SK-N-SH (cell line): ENCODE results near the gene SCD5. TPM values are rescaled to one million over a fixed set of nuclear protein-coding genes. Genes with fewer than 3 reads are reported as not detected.
A peak's percentile ranks its signal among the peaks of the same experiment; 100 is the strongest.

Source experiments
- CTCF ChIA-PET: fragments of 300-600, 350-600 bp; formaldehyde crosslinking; extraction: SDS; loops from one replicate; lab custom pipeline; 2021; lab: Yijun Ruan, JAX
- POLR2A ChIA-PET: fragments of 350-600 bp; sonication (Branson Sonifier 250); formaldehyde crosslinking; extraction: SDS; loops from one replicate; lab custom pipeline; 2020; ENCODE audit warnings: antibody characterized with exemption, inconsistent platforms; lab: Yijun Ruan, JAX
- DNase-seq: peaks from one replicate; pipeline ENCODE4 v3.0.0; 2012
- H2AFZ ChIP-seq: fragments of 200-600 bp; sonication (generic); 2 replicates; pipeline ENCODE4 v1.8.1; 2016; ENCODE audit warnings: antibody characterized with exemption, mild to moderate bottlenecking, low read depth
- H3F3A ChIP-seq: fragments of 200-600 bp; sonication (generic); replicated peaks from 2 replicates; pipeline ENCODE3; 2016; ENCODE audit warnings: antibody characterized with exemption, mild to moderate bottlenecking; ENCODE audit not compliant: insufficient read depth
- H3K27ac ChIP-seq, 2 experiments: fragments of 200-500 bp in 1 of 2; fragments of 200-600 bp in 1 of 2; sonication (Bioruptor generic) in 1 of 2; sonication (generic), shearing (Covaris generic) in 1 of 2; 2 replicates each; pipeline versions ENCODE4 v1.5.1 to v1.6.1; 2014 to 2016; ENCODE audit warnings: low read depth in 2 of 2, inconsistent platforms in 1 of 2, low read length in 1 of 2, mild to moderate bottlenecking in 1 of 2, mixed read lengths in 1 of 2
- H3K27me3 ChIP-seq: fragments of 200-600 bp; sonication (generic), shearing (Covaris generic); 2 replicates; pipeline ENCODE4 v1.6.1; 2016; ENCODE audit warnings: mixed run types; ENCODE audit not compliant: insufficient read depth
- H3K36me3 ChIP-seq, 2 experiments: fragments of 200-500 bp in 1 of 2; fragments of 200-600 bp in 1 of 2; sonication (Bioruptor generic) in 1 of 2; sonication (generic) in 1 of 2; replicated peaks in 1 of 2; 2 replicates each; pipeline versions ENCODE3 to v1.5.1; 2014 to 2016; ENCODE audit warnings: low read length in 1 of 2, mild to moderate bottlenecking in 1 of 2; ENCODE audit not compliant: insufficient read depth in 2 of 2, control insufficient read depth in 1 of 2
- H3K4me1 ChIP-seq, 2 experiments: fragments of 200-500 bp in 1 of 2; fragments of 200-600 bp in 1 of 2; sonication (Bioruptor generic) in 1 of 2; sonication (generic), shearing (Covaris generic) in 1 of 2; 2 replicates each; pipeline versions ENCODE4 v1.5.1 to v1.6.1; 2014 to 2016; ENCODE audit warnings: low read depth in 1 of 2, low read length in 1 of 2, mixed run types in 1 of 2; ENCODE audit not compliant: insufficient read depth in 2 of 2, control insufficient read depth in 1 of 2
- H3K4me2 ChIP-seq: fragments of 200-600 bp; sonication (generic), shearing (Covaris generic); 2 replicates; pipeline ENCODE4 v1.6.1; 2017; ENCODE audit warnings: mixed run types
- H3K4me3 ChIP-seq, 2 experiments: fragments of 200-500 bp in 1 of 2; fragments of 200-600 bp in 1 of 2; sonication (Bioruptor generic) in 1 of 2; sonication (generic), shearing (Covaris generic) in 1 of 2; 2 replicates each; pipeline versions ENCODE4 v1.5.1 to v1.8.1; 2014 to 2016; ENCODE audit warnings: low read depth in 2 of 2, inconsistent platforms in 1 of 2, low read length in 1 of 2, mild to moderate bottlenecking in 1 of 2, mixed read lengths in 1 of 2, moderate library complexity in 1 of 2
- H3K79me2 ChIP-seq: fragments of 200-600 bp; sonication (generic); 2 replicates; pipeline ENCODE4 v1.8.1; 2017; ENCODE audit warnings: mild to moderate bottlenecking; ENCODE audit not compliant: insufficient read depth
- H3K9ac ChIP-seq: fragments of 200-600 bp; sonication (generic); 2 replicates; pipeline ENCODE4 v1.6.1; 2017; ENCODE audit warnings: mixed run types
- H3K9me2 ChIP-seq: fragments of 200-600 bp; sonication (generic); 2 replicates; pipeline ENCODE4 v1.6.1; 2017; ENCODE audit warnings: mixed run types
- H3K9me3 ChIP-seq: fragments of 200-600 bp; sonication (generic); 2 replicates; pipeline ENCODE4 v1.6.1; 2017; ENCODE audit warnings: mixed run types, mild to moderate bottlenecking, moderate library complexity
- H4K20me1 ChIP-seq: fragments of 200-600 bp; sonication (generic); 2 replicates; pipeline ENCODE4 v1.6.1; 2017; ENCODE audit warnings: mild to moderate bottlenecking, mixed run types; ENCODE audit not compliant: insufficient read depth
- EZH2phosphoT487 ChIP-seq: fragments of 200-600 bp; sonication (generic); IDR thresholded peaks from 2 replicates; pipeline ENCODE4 v1.6.1; 2017; ENCODE audit warnings: low read depth, mixed run types, mild to moderate bottlenecking, antibody characterized with exemption, moderate library complexity, borderline replicate concordance
- FOSL2 ChIP-seq: IDR thresholded peaks from 2 replicates; pipeline ENCODE4 v1.4.0; 2012; ENCODE audit warnings: low read depth, mild to moderate bottlenecking, moderate library complexity, borderline replicate concordance
- FOXJ3 ChIP-seq: sonication (generic); formaldehyde crosslinking; IDR thresholded peaks from 2 replicates; pipeline ENCODE4 v1.5.1; 2020; ENCODE audit warnings: mild to moderate bottlenecking, missing genetic modification reagents
- GATA2 ChIP-seq: sonication (generic); formaldehyde crosslinking; IDR thresholded peaks from 2 replicates; pipeline ENCODE4 v1.5.0; 2020; ENCODE audit warnings: mild to moderate bottlenecking, missing genetic modification reagents
- MEF2A ChIP-seq: IDR thresholded peaks from 2 replicates; pipeline ENCODE4 v1.4.0; 2012; ENCODE audit warnings: low read depth, borderline replicate concordance
- NFIC ChIP-seq: IDR thresholded peaks from 2 replicates; pipeline ENCODE4 v1.4.0; 2012; ENCODE audit warnings: borderline replicate concordance
- NRF1 ChIP-seq: IDR thresholded peaks from 2 replicates; pipeline ENCODE4 v1.6.1; 2012; ENCODE audit warnings: low read depth, mild to moderate bottlenecking, low read length
- SIN3A ChIP-seq: IDR thresholded peaks from 2 replicates; pipeline ENCODE4 v1.6.1; 2012; ENCODE audit warnings: low read depth, mild to moderate bottlenecking, low read length, moderate library complexity, borderline replicate concordance
- SMC3 ChIP-seq: IDR thresholded peaks from 2 replicates; pipeline ENCODE4 v1.6.1; 2012; ENCODE audit warnings: low read depth, low read length, improper control_type of control experiment
- TAF1 ChIP-seq: IDR thresholded peaks from 2 replicates; pipeline ENCODE4 v1.6.1; 2012; ENCODE audit warnings: low read depth, mild to moderate bottlenecking, low read length, moderate library complexity, borderline replicate concordance
- TCF12 ChIP-seq: IDR thresholded peaks from 2 replicates; pipeline ENCODE4 v1.4.0; 2012
- TEAD4 ChIP-seq: IDR thresholded peaks from 2 replicates; pipeline ENCODE4 v1.4.0; 2012; ENCODE audit warnings: mild to moderate bottlenecking, borderline replicate concordance; ENCODE audit not compliant: insufficient read depth
- USF2 ChIP-seq: fragments of 150-350 bp; IDR thresholded peaks from 2 replicates; pipeline ENCODE4 v1.6.1; 2017; ENCODE audit warnings: antibody characterized with exemption, low read length, low read depth, borderline replicate concordance
- YY1 ChIP-seq: IDR thresholded peaks from 2 replicates; pipeline ENCODE4 v1.4.0; 2012; ENCODE audit warnings: low read depth, mild to moderate bottlenecking
- WGBS: methylation state at CpG from one replicate; pipeline ENCODE4 v1.1.6; 2017; ENCODE audit warnings: low lambda C conversion rate; 5-methylcytosine and 5-hydroxymethylcytosine counted together
- polyA plus RNA-seq, 3 experiments: library from polyadenylated mRNA; depleted of rRNA; stranded (reverse); fragments of >200 nt; gene quantifications; 2 replicates each; pipeline ENCODE4 v1.2.3, GENCODE V29; 2012
- TF ChIP-seq, protein P1 (sequence below): fragments of 200-600 bp; sonication (generic); IDR thresholded peaks from 2 replicates; pipeline ENCODE4 v1.6.1; 2017; ENCODE audit warnings: antibody characterized with exemption, mild to moderate bottlenecking, moderate library complexity
- TF ChIP-seq, protein P2 (sequence below): fragments of 150-350 bp; IDR thresholded peaks from 2 replicates; pipeline ENCODE4 v1.6.1; 2016; ENCODE audit warnings: mild to moderate bottlenecking, low read depth, low read length
- TF ChIP-seq, protein P3 (sequence below): IDR thresholded peaks from 2 replicates; pipeline ENCODE4; 2012
- TF ChIP-seq, protein P4 (sequence below): IDR thresholded peaks from 2 replicates; pipeline ENCODE4 v1.4.0; 2012; ENCODE audit warnings: low read depth, borderline replicate concordance

The SCD5 gene
- polyA plus RNA-seq, 1 of the 3 experiments (the other 2 are of a cell fraction): 23.7 TPM

DNA sequence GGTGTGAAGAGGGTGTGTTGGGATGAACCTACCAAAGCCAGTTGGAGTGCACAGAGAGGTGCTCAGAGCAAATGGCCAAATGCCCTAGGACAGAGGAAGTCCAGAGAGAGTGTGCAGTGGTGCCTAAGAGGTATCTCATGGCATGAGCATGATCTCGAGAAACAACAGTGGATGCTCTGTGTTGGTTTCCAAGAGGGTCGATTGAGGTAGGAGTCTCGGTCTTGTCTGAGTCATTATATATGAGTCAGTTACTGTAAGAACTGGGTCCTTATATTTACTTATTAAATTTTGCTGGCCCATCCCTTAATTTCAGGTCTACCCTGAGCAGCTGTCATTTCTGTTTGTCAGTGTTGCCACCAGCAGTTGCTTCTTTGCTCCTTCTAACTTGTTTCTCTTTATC, 150.2 kb downstream of the SCD5 start:
- DNase-seq: no peak
- peaks cover 11% of the 10 kb centered on the region for H3F3A ChIP-seq
- peaks cover 0 to 3% of the 10 kb centered on the region in 2 experiments for H3K36me3 ChIP-seq
- H3K9me2 ChIP-seq: no peaks in the 10 kb centered on the region
- H2AFZ ChIP-seq: no peak overlapping the region
- H3K4me3 ChIP-seq: no peak overlapping the region
- peak overlapping the region in 1 of 2 experiments; percentile 70; a peak in 2 of 4 replicates for H3K27ac ChIP-seq
- peaks cover 0 to 15% of the 10 kb centered on the region in 2 experiments; a peak in 2 of 4 replicates for H3K4me1 ChIP-seq
- no peaks in the 10 kb centered on the region for H3K79me2 ChIP-seq
- ChIA-PET POLR2A (no interaction called here), CTCF (no interaction called here)
- H3K9me3 ChIP-seq: no peaks in the 10 kb centered on the region
- 32% methylated on average over 3 of the region's 3 CpGs for WGBS
- H3K27me3 ChIP-seq: no peaks in the 10 kb centered on the region
- 0 out of 2 replicates have a peak overlapping the region, but pooled peaks have one; percentile 42 for H3K4me2 ChIP-seq
- TF ChIP-seq NFIC: no peak
- no peak for TF ChIP-seq NRF1
- TF ChIP-seq, protein P1, sequence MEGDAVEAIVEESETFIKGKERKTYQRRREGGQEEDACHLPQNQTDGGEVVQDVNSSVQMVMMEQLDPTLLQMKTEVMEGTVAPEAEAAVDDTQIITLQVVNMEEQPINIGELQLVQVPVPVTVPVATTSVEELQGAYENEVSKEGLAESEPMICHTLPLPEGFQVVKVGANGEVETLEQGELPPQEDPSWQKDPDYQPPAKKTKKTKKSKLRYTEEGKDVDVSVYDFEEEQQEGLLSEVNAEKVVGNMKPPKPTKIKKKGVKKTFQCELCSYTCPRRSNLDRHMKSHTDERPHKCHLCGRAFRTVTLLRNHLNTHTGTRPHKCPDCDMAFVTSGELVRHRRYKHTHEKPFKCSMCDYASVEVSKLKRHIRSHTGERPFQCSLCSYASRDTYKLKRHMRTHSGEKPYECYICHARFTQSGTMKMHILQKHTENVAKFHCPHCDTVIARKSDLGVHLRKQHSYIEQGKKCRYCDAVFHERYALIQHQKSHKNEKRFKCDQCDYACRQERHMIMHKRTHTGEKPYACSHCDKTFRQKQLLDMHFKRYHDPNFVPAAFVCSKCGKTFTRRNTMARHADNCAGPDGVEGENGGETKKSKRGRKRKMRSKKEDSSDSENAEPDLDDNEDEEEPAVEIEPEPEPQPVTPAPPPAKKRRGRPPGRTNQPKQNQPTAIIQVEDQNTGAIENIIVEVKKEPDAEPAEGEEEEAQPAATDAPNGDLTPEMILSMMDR: no peak
- TF ChIP-seq SMC3: no peak
- TF ChIP-seq, protein P2, sequence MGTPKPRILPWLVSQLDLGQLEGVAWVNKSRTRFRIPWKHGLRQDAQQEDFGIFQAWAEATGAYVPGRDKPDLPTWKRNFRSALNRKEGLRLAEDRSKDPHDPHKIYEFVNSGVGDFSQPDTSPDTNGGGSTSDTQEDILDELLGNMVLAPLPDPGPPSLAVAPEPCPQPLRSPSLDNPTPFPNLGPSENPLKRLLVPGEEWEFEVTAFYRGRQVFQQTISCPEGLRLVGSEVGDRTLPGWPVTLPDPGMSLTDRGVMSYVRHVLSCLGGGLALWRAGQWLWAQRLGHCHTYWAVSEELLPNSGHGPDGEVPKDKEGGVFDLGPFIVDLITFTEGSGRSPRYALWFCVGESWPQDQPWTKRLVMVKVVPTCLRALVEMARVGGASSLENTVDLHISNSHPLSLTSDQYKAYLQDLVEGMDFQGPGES: no peak
- TF ChIP-seq USF2: no peak
- TF ChIP-seq TAF1: no peak
- TF ChIP-seq GATA2 (CRISPR knock-in tag): no peak
- no peak for TF ChIP-seq TCF12
- no peak for TF ChIP-seq FOSL2
- TF ChIP-seq SIN3A: no peak
- no peak for TF ChIP-seq EZH2phosphoT487
- no peak for TF ChIP-seq FOXJ3 (CRISPR knock-in tag)
- no peak for TF ChIP-seq TEAD4
- TF ChIP-seq, protein P3, sequence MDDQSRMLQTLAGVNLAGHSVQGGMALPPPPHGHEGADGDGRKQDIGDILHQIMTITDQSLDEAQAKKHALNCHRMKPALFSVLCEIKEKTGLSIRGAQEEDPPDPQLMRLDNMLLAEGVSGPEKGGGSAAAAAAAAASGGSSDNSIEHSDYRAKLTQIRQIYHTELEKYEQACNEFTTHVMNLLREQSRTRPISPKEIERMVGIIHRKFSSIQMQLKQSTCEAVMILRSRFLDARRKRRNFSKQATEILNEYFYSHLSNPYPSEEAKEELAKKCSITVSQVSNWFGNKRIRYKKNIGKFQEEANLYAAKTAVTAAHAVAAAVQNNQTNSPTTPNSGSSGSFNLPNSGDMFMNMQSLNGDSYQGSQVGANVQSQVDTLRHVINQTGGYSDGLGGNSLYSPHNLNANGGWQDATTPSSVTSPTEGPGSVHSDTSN: no peak
- no peak for TF ChIP-seq MEF2A
- TF ChIP-seq, protein P4, sequence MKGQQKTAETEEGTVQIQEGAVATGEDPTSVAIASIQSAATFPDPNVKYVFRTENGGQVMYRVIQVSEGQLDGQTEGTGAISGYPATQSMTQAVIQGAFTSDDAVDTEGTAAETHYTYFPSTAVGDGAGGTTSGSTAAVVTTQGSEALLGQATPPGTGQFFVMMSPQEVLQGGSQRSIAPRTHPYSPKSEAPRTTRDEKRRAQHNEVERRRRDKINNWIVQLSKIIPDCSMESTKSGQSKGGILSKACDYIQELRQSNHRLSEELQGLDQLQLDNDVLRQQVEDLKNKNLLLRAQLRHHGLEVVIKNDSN: no peak
- TF ChIP-seq YY1: no peak
- no peak overlapping the region for H3K9ac ChIP-seq
- H4K20me1 ChIP-seq: no peaks in the 10 kb centered on the region
